HG03439 (cell line): ENCODE results near the gene GATA1.

Experiments used
- ATAC-seq: cut with Tn5 transposase; IDR thresholded peaks from one replicate; pipeline ENCODE4 v1.9.1; 2021; ENCODE audit warnings: mild to moderate bottlenecking, moderate library complexity; ENCODE audit not compliant: unreplicated experiment

The GATA1 gene

DNA sequence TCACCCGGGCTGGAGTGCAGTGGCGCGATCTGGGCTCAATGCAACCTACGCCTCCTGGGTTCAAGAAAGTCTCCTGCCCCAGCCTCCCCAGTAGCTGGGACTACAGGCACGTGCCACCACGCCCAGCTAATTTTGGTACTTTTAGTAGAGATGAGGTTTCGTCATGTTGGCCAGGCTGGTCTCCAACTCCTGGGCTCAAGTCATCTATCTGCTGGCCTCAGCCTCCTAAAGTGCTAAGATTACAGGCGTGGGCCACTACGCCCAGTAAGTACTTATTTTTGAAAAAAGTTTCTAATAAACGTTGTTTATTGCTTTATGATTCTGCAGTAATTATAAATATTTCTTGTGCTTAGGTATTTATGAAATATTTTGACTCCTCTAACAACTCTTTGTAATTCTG lies 53.3 kb downstream of the GATA1 start:
- ATAC-seq: no peak
